HG02678 (cell line): ENCODE data around the gene GRK3.
"Not testable (repeated sequence)": the region's sequence is repeated elsewhere in the genome, so short reads cannot be mapped to it uniquely, and the experiment has no call there.

ENCODE experiments used
- ATAC-seq: cut with Tn5 transposase; IDR thresholded peaks from one replicate; pipeline ENCODE4 v1.9.1; 2021; ENCODE audit warnings: mild to moderate bottlenecking, moderate library complexity; ENCODE audit not compliant: unreplicated experiment

The GRK3 gene

DNA sequence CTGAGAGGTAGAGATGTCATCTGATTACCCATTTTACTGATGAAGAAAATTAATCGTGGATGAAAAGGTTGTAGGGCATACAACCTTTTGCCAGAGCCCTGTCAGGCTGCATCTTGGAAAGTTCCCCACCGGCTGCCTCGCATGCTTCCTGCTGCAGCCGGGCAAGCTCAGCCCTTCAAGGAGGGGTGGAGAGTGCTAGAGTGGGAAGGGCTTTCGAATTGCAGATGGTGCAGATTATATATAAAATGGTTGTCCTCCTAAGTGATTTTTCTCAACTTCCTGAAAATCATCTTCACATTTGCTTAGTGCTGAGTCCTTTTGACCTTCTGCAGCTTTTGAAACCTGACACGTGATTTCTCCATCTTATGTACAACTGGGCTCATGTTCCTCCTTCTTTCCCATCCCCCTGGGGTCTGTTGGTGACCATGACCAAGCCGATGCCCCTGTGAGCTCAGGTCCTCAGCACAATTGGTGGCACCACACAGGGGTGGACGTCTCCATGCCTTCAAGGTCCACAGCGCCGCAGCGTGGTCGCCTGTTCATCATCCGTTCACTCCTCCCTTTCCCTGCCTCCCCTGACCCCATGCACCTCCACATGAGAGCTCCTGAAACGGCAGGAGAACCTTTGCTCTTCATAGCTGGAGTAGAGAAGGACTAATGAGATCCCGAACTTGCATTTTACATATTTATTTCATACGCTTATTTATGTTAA lies 129.9 kb downstream of the GRK3 start:
- ATAC-seq: no peak

DNA sequence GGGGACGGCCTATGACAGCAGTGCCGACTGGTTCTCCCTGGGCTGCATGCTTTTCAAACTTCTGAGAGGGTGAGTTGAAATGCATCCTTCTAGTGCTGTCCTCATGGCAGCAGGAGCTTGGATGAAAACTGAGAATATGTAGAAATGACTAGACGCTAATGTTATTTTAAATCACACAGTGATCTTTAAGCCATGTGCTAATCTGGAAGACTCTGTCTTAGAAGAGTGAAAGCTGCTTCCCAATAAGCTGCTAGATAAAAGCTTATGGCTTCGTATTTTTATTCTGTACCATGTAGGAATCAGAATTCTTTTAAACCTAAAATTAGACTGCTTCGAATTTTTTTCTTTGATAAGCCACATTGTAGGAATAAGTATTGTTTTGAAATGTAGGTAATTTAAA lies 130.7 kb downstream of the GRK3 start:
- no peak for ATAC-seq

DNA sequence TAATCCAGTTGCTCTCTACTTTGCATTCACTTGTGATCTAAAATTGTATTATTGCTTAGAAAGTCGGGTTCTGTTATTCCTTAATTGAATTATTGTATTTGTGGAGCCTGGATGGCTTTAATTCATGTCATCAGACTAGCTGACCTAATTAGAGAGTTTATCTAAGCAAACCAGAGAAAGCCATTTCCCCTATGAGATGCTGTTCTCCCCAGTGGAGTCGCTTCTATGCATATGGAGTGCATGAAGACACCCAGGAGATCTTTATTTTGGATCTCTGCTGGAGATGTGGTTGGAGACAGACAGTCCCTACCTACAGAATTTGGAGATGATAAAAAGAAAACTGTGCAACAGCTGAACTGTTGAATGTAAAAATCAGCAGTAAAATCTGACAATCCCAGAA lies 132.3 kb downstream of the GRK3 start:
- no peak for ATAC-seq

DNA sequence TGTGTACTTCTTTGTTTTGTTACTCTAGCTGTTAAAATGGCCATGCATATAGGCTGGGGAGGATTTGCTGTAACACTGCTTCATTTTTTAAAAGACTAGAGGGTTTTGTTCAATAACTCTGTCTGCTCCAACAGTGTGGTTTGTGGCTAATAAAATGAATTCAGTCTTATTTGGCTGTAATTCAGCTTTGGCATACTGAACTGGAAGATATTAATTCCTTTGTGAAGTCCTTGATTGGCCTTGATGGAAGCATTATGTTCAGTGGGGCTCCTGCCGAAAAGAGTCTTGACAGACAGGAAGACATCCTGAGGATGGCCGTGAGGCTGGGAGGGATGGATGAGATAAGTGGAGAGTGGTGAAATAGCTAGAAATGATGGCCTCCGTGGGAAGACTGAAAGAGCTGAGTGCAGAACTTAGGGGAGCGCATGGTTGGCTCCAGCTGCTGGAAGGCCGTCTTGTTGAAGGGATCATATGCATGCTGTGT lies 132.7 kb downstream of the GRK3 start:
- ATAC-seq: no peak

DNA sequence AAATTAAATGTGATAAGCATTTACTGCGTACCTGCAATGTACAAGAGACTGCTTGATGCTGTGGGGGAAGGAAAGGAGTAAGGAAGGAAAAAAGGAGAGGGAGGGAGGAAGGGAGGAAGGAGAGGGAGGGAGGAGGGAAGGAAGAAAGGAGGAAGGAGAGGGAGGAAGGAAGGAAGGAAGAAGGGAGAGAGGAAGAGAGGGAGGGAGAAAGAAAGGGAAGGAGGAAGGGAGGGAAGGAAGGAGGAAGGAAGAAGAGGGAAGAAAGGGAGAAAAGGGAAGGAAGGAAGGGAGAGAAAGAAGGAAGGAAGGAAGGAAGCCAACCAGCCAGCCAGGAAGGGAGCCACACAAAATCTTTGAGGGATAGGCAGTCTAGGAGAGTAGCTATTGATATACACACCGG lies 133.5 kb downstream of the GRK3 start:
- ATAC-seq: no peak

DNA sequence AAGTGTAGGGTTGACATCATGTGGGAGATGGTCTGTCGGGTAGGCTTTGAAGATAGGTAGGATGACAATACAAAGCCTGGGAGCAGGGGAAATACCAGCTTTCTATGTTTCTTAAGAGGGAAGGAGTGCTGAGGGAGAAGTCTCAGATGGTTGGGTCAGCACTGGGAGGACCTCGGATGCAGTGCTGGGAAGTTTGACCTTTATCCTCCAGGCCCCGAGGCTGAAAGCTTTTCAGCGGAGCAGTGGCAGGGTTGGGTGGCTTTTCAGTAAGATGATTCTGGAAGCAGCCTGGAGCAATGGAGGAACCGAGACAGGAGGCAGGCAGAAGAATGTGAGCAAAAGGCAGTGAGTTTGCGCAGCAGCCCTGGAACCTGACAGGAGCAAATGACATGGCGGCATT lies 134.0 kb downstream of the GRK3 start:
- no peak for ATAC-seq

DNA sequence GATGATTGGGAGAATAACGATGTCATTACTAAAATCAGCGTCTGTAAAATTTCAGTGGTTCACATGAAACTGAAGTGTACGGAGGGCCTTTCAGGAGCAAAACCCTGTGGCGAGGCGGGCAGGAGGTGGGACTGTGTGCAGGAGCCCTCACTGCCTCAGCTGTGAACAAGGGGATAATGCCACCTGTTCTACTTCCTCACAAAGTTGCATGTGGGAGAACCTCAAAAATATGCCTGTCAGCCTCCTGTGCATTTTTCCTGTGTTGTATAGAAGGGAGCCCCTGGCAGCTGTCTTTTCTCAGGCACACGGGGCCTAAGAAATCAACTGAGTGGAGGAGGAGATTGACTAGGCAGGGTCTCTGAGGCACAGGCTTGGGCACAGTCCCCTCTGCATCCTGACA lies 134.5 kb downstream of the GRK3 start:
- ATAC-seq: no peak

DNA sequence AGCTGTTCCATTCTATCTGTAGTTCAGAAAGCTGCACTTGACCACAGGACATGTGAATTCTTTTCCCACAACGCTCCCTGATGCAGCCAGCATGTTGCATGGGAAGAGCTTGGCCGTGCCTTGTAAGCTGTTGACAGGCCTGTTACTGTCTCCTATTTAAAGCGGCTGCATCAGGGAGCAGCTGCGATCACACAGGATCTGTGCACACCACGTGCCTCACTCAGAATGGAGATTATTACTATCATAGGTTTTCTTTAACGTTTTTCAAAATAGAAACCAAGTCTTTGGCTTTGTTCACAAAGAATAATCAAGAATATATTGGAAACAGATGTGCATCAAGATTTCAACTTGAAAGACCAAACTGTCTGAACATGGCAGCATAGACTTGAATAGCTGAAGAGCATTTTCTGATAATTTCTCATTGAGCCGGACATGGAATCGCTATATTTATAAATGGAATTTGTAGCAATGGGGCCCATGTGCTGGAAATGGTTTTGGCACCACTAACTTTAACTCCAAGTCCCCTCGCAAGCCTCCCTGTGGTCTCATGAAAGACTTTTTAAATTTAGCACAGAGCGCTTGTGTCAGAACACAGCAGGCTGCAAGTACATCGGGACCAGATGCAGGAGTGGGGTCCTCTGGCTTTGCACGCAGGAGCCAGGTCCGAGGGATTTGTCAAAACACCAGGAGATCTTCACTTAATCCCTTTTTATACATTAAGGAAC lies 136.7 kb downstream of the GRK3 start:
- no peak for ATAC-seq

DNA sequence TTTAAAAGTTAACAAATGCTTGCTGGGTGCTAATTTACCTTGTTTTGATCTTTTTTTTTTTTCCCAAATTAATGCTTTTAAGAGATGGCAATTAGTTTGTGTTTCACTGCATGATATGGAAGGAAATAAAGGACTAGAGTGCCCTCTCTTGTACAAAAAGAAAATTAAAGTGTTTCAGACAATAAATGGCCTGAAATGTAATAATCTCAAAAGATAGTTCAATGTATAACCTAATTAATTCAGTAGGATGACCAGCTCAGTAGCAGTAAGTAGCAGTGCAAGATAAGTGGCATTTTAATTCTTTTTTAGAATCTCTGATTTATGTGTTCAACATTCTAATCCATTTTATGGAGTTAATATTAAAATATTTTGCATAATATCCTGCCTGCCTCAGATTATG lies 137.6 kb downstream of the GRK3 start:
- ATAC-seq: no peak

DNA sequence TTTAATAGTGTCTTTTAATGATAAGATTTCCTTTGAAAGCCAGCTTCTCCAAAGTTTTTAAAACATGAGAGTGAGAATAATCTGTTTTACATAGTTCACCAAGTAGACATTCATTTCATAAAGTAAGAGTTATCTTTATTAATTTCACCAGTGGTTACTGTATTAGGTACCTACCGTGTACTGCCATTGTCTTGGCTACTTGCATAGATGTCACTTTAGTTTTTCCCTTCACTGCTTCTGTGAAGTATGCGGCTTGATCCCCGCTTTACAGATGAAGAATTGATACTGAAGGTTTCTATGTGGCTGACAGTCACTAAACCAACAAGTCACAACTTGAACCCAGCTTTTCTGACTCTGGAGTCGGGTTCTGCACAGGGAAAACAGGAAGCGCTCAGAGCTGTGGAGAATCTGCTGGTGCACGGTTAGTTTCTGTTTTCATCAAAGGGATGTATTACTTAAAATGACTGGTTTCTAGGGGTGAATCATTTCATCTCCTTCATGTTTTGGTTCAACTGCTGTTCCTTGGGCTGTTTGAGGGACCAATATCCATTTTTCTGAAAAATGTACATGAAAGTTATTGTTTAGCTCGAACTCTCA lies 138.2 kb downstream of the GRK3 start:
- no peak for ATAC-seq

DNA sequence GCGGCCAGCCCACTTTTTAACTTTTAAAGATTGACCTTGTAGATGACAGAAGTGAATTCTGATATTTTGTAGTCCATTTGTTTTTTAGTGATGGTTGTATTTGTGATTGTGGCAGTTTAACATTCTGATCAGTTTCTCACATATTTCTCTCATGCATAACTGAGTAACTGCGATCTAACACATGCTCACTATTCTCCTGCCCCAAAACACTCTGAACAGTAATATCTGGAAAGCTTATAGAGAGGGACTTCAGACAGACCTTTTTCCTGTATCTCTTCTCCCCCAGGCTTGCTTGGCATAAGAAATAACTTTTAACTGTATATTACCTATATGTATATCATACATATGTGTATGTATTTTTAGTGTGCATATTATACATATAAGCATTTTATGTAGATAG lies 140.2 kb downstream of the GRK3 start:
- no peak for ATAC-seq

DNA sequence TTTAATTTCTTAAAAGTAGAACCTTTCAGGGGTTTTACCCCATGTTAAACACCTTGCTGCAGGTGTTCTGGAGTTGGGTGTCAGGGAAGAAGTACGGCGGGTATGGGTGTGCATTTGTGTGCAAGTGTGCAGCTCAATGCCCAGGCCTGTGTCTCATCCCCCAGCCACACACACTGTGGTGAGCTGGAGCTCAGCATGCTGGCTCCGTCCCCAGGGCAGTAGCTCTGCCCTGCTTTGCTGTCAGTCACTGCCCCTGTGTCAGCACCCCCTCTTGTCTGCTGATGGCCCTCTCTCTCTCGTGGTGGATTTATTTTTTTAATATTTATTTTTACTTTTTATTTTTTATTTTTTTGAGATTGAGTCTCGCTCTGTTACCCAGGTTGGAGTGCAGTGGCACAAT lies 141.7 kb downstream of the GRK3 start:
- no peak for ATAC-seq

DNA sequence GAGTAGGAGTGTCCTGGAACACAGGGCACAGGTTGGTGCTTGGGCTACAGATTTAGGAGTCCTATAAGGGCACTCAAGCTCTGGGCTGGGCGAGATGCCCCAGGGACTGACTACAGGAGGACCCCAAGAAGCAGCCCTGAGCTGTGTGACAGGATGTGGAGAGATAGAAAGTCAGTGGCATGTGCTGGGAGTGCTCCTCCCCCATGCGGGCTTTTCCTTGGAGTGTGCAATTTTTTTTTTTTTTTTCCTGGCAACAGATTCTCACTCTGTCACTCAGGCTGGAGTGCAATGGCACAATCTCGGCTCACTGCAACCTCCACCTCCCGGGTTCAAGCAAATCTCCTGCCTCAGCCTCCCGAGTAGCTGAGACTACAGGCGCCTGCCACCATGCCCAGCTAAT lies 144.0 kb downstream of the GRK3 start:
- ATAC-seq: not testable (repeated sequence)

DNA sequence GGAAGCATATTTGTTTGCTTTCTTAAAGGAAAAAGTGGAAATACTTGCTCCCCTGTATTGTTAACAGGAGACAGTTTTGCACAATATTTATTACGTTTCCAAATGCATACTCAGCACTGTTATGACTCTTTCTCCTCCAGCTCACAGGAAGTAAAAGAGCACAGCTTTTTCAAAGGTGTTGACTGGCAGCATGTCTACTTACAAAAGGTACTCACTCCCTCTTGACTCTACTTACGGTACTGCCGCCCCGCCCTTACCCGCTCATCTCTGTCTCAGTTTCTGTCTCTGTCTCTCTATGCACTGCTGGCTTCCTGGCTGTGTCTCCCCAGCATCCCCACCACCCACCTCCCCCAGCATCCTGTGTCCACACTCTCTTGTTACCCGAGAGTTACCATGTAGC lies 145.3 kb downstream of the GRK3 start:
- ATAC-seq: no peak

DNA sequence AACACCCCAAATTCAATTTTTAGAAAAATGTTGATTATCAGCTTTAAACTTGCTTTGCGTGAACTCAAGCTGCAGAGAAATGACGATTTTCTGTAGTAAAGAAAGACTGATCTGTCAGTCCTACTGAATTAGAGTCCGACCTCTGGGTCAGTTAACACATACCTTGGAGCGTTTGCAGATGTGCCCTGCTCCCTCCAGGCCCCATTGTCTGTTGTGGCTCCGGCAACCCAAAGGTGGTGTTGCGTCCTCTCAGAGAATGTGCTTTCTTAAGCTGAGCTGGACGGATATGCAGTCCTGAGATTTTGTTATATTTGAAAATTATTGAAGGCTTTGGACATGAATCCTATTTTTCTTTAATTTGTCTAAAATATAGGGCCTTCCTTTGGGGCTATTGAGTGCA lies 146.0 kb downstream of the GRK3 start:
- no peak for ATAC-seq

DNA sequence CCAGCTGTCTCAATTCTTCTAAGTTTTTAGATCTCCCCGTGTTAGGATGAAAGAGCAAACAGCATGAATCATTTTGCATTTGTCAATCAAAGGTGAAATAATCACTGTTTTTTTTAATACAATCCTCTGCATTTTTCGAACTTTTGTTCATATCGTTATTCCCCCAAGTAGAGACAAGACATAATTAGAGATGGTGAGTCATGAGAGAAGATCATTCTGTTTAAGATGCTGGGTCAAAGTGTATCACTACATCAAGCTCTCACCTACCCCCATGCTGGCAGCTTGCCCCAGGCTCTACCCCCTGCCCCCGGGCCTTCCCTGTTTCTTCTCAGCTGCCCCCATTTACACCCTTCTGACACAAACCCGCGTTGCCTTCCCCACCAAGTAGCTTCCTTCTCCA lies 147.0 kb downstream of the GRK3 start:
- ATAC-seq: no peak

DNA sequence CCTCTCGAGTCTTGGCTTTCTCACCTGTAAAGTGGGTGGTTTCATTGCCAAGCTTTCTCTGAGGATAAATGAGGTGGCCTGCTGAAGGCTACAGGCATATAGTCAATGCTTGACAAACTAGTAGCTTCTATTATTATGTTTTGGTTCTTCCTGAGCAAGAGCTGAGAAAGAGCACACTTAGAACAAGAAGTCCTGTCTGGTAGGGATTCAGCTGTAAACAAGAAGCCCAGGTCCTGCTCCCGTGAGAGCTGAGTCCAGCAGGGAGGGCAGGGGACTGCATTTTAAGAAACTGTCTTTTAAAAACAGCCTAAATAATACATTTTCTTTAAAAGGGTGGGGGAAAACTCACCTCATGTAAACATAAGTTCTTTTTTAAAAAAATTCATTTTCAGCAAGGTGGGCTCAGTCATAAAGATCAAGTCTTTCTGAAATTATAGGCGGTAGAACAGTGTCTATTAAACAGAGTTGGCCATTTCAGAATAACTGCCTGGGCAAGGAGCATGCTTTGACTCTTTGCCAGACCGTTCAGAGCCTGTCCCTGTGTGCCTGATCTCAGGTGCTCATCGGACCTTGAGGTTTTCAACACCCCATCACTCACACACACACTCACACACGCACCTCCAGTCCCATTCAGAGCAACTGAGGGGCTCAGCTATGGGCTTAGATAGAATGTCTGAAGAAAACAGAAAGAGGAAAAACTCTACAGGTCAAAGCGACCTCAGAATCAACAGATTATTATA lies 148.4 kb downstream of the GRK3 start:
- no peak for ATAC-seq

DNA sequence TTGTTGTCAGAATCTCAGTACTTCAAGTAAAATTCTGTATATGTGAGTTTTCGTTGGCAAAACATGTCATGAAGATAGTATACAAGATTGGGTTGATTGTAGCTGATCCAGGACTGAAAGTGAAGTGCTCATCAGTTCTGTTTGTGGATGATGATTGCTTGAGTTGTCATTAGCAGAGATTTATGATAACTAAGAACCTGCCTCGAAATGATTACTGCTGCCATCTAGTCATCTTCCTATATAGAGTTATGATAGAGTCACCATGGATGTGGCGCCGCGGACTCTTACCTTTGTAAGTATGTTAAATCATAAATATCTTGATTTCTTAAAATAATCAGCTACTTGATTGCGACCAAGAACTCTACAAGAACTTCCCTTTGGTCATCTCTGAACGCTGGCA lies 149.6 kb downstream of the GRK3 start:
- ATAC-seq: no peak

DNA sequence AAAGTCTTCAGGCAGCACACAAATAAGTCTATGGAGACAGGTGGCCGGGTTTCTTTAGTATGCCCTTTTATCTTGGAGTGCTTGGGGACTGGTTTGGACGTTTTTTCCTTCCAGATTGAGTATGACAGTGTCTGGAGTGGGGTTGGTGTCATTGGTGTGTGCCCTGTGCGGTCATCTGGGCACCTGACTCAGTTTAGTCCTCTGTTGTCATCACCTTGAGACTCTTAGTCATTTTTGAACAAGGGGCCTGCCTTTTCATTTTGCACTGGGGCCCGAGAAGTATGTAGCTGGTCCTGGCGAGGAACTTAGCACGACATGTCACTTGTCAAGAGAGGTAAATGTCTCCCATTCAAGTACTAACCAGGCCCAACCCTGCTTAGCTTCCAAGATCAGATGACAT lies 150.3 kb downstream of the GRK3 start:
- ATAC-seq: no peak

DNA sequence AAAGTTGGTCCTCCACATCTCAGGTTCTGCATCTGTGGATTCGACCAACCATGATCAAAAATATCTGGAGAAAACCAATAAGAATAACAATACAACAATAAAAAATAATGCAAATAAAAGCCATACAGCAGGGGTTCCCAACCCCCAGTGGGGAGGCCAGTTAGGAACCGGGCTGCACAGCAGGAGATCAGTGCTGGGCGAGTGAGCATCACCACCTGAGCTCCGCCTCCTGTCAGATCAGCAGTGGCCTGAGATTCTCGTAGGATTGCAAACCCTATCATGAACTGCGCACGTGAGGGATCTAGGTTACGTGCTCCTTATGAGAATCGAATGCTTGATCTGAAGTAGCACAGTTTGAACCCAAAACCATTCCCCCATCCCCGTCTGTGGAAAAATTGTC lies 152.2 kb downstream of the GRK3 start:
- no peak for ATAC-seq

DNA sequence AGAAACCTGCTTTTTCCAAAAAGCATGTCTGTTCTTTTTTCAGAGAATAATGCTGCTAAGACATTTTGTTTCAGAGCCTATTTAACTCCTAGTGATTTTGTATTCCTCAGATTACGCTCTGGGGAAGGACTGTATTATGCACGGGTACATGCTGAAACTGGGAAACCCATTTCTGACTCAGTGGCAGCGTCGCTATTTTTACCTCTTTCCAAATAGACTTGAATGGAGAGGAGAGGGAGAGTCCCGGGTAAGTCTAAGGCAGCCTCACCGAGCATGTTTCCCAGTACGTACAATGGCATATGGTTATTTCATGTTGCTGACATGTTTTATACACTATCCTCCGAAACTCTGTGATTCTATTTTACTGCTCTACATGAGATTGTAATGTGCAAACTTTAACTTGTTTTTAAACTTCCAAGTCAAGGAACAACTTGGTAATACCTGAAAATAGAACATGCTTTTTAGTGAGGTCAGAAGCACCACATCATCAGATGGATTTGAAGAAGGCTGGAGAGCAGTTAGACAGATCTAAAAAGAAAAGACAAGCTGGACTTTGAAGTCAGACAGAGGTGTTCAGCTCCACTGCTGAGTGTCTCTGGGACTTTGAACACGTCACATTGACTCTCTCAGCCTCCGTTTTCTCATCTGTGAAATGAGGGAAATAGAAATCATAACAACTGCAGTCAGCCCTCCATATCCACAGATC lies 153.8 kb downstream of the GRK3 start:
- no peak for ATAC-seq
